Sciatic nerve (tissue), 2 donors: ENCODE data around the gene BEAN1. TPM values are rescaled to one million over a fixed set of nuclear protein-coding genes. Genes with fewer than 3 reads are reported as not detected.

Experiments
- ATAC-seq: fragments of 200-7000 bp; cut with Tn5 transposase; one replicate; pipeline ENCODE4 v1.9.1; 2020; ENCODE audit warnings: mild to moderate bottlenecking, moderate library complexity
- DNase-seq: peaks from one replicate; pipeline ENCODE4 v3.0.0-alpha.2; 2020; ENCODE audit warnings: low spot score
- intact Hi-C: fragments of 100-400 bp; cut with DNase I; formaldehyde crosslinking; loops from one replicate; pipeline ENCODE4 v1.14.2; 2022
- total RNA-seq: library from RNA; stranded (reverse); fragmentation: NEBNext Ultra II Directional; extraction: Animal tissue kit (Norgen Biotek cat#: 25700); gene quantifications from one replicate; pipeline ENCODE4 v1.2.1, GENCODE V29; 2021
- donor health status: DM: no; HTN: no; CAD: no.
- donor health status: DM: no; HTN: no; CAD: no.

The BEAN1 gene
- total RNA-seq, 1 donor from 2014 or later: 1.8 TPM

GRCh38 chr16:66476328-66477027 lies 49.4 kb downstream of the BEAN1 start:
- intact Hi-C loops: no loop called here
- peak; percentile 45 for DNase-seq
- no peak for ATAC-seq

GRCh38 chr16:66477028-66477515 lies 50.0 kb downstream of the BEAN1 start:
- intact Hi-C loops: no loop called here
- peak; percentile 39 for DNase-seq
- no peak for ATAC-seq

GRCh38 chr16:66478733-66479511 lies 51.8 kb downstream of the BEAN1 start:
- peak; percentile 88 for ATAC-seq
- intact Hi-C loops: no loop called here
- peak; percentile 88 for DNase-seq

GRCh38 chr16:66479661-66480264 lies 52.7 kb downstream of the BEAN1 start:
- intact Hi-C loops: no loop called here
- peak; percentile 38 for DNase-seq
- ATAC-seq: no peak

GRCh38 chr16:66480265-66481080 lies 53.4 kb downstream of the BEAN1 start:
- no peak for ATAC-seq
- peak; percentile 59 for DNase-seq
- intact Hi-C loops: no loop called here

GRCh38 chr16:66481081-66481942 lies 54.2 kb downstream of the BEAN1 start:
- ATAC-seq (no peak), DNase-seq (peak; percentile 34)

GRCh38 chr16:66481943-66482390 lies 54.9 kb downstream of the BEAN1 start:
- DNase-seq (peak; percentile 47), ATAC-seq (no peak)

More at GRCh38 chr16:66481081-66481942, 54.2 kb downstream of the BEAN1 start:
- intact Hi-C loops: no loop called here

GRCh38 chr16:66483689-66484452 lies 56.8 kb downstream of the BEAN1 start:
- intact Hi-C loops: no loop called here
- peak; percentile 79 for ATAC-seq
- DNase-seq: peak; percentile 89

More at GRCh38 chr16:66481943-66482390, 54.9 kb downstream of the BEAN1 start:
- intact Hi-C loops: no loop called here

GRCh38 chr16:66484453-66485213 lies 57.5 kb downstream of the BEAN1 start:
- peak; percentile 38 for DNase-seq
- intact Hi-C loops: no loop called here
- no peak for ATAC-seq

- DNase-seq: no peak
- ATAC-seq: no peak
- intact Hi-C loops: no loop called here
Observed at GRCh38 chr16:66485376-66485775, 58.3 kb downstream of the BEAN1 start.

- DNase-seq (peak; percentile 41), ATAC-seq (no peak)
- intact Hi-C loops: no loop called here
Observed at GRCh38 chr16:66486199-66486772, 59.2 kb downstream of the BEAN1 start.

GRCh38 chr16:66486773-66487579 lies 59.9 kb downstream of the BEAN1 start:
- intact Hi-C loops: no loop called here
- DNase-seq: peak; percentile 57
- peak; percentile 52 for ATAC-seq

- DNase-seq (peak; percentile 57), ATAC-seq (no peak)
- intact Hi-C loops: no loop called here
Observed at GRCh38 chr16:66487580-66488275, 60.6 kb downstream of the BEAN1 start.

GRCh38 chr16:66488505-66488904 lies 61.4 kb downstream of the BEAN1 start:
- intact Hi-C loops: no loop called here
- DNase-seq (no peak), ATAC-seq (no peak)

- DNase-seq (peak; percentile 13), ATAC-seq (no peak)
- intact Hi-C loops: no loop called here
Observed at GRCh38 chr16:66489385-66489784, 62.3 kb downstream of the BEAN1 start.
